ENCODE measurements around the gene GUF1.

The GUF1 gene

DNA sequence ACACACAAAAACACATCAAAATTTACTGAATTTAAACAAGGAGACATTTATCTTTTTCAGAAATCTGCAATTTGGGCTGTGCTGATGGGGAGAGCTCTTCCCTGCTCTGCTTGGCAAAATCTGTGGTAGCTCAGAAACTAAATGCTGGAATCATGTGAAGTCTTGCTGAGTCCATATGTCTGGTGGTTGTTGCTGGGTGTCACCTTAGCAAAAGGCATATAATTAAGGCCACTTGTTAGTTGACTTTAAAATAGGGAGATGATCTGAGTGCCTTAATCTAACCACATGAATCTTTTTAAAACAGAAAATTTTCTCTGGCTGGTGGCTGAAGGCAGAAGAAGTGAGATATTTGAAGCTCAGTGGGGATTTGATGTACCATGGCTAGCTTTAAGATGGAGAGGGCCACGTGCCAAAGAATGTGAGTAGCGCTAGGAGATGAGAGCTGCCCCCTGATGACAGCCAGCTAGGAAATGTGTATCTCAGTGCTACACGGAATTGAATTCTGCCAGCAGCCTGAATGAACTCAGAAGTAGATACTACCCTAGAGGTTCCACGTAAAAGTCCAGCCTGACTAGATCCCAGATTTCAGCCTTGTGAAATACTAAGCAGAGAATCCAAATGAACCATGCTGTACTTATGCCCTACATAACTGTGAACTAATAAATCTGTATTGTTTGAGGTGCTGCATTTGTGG, 7.6 kb upstream of the GUF1 start:
- POLR2A ChIA-PET: no interaction called here
- TF ChIP-seq HDGF (IDR thresholded peaks at IDR 0.05; ENCODE audit: borderline replicate concordance): no peak
- no peak for TF ChIP-seq L3MBTL2 (conservative IDR thresholded peaks at IDR 0.05)
- TF ChIP-seq LEF1 (IDR thresholded peaks at IDR 0.05; ENCODE audit: borderline replicate concordance): no peak
- TF ChIP-seq ARNT (IDR thresholded peaks at IDR 0.05): no peak
- TF ChIP-seq, protein P1, sequence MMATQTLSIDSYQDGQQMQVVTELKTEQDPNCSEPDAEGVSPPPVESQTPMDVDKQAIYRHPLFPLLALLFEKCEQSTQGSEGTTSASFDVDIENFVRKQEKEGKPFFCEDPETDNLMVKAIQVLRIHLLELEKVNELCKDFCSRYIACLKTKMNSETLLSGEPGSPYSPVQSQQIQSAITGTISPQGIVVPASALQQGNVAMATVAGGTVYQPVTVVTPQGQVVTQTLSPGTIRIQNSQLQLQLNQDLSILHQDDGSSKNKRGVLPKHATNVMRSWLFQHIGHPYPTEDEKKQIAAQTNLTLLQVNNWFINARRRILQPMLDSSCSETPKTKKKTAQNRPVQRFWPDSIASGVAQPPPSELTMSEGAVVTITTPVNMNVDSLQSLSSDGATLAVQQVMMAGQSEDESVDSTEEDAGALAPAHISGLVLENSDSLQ (IDR thresholded peaks at IDR 0.05): no peak
- TF ChIP-seq FOXA1 (IDR thresholded peaks at IDR 0.05): no peak
- no peak for TF ChIP-seq NFRKB (IDR thresholded peaks at IDR 0.05)
- no peak for TF ChIP-seq FOXK2 (IDR thresholded peaks at IDR 0.05)
- no peak for TF ChIP-seq SUZ12 (IDR thresholded peaks at IDR 0.05)
- no peak for TF ChIP-seq CTBP1 (IDR thresholded peaks at IDR 0.05; ENCODE audit: borderline replicate concordance)
- TF ChIP-seq TARDBP (IDR thresholded peaks at IDR 0.05): no peak
- TF ChIP-seq ELF4 (IDR thresholded peaks at IDR 0.05): no peak
- TF ChIP-seq SP1 (IDR thresholded peaks at IDR 0.05): no peak
- TF ChIP-seq FOXM1 (IDR thresholded peaks at IDR 0.05; ENCODE audit: borderline replicate concordance): no peak
- no peak for TF ChIP-seq BHLHE40 (IDR thresholded peaks at IDR 0.05; ENCODE audit: borderline replicate concordance)
- TF ChIP-seq ZNF384 (IDR thresholded peaks at IDR 0.05): no peak
- DNase-seq (ENCODE audit: extremely low spot score): no peak
- CTCF ChIA-PET: no interaction called here

DNA sequence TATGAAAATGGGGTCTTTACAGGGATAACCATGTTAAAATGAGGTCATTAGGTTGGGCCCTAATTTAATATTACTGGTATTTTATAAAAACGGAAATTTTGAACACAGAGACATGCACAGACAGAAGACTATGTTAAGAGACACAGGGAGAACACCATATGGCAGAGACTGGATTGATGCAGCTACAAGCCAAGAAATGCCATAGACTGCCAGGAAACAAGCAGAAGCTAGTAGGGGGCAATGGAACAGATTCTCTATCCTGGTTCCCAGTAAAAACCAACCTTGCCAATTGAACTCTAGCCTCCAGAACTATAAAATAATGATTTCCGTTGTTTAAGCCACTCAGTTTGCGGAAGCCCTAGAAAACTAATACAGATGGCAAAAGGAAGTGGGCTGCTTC, 6.6 kb upstream of the GUF1 start:
- no peak for TF ChIP-seq SUZ12 (IDR thresholded peaks at IDR 0.05)
- no peak for TF ChIP-seq FOXK2 (IDR thresholded peaks at IDR 0.05)
- no peak for TF ChIP-seq ARNT (IDR thresholded peaks at IDR 0.05)
- no peak for TF ChIP-seq ELF4 (IDR thresholded peaks at IDR 0.05)
- TF ChIP-seq NFRKB (IDR thresholded peaks at IDR 0.05): no peak
- no peak for TF ChIP-seq CTBP1 (IDR thresholded peaks at IDR 0.05; ENCODE audit: borderline replicate concordance)
- no peak for TF ChIP-seq TARDBP (IDR thresholded peaks at IDR 0.05)
- no peak for TF ChIP-seq BHLHE40 (IDR thresholded peaks at IDR 0.05; ENCODE audit: borderline replicate concordance)
- TF ChIP-seq, protein P1 (IDR thresholded peaks at IDR 0.05): no peak
- no peak for TF ChIP-seq L3MBTL2 (conservative IDR thresholded peaks at IDR 0.05)
- TF ChIP-seq LEF1 (IDR thresholded peaks at IDR 0.05; ENCODE audit: borderline replicate concordance): no peak
- no peak for TF ChIP-seq FOXA1 (IDR thresholded peaks at IDR 0.05)
- TF ChIP-seq ZNF384 (IDR thresholded peaks at IDR 0.05): no peak
- ChIA-PET CTCF (no interaction called here), POLR2A (no interaction called here)
- no peak for DNase-seq (ENCODE audit: extremely low spot score)

DNA sequence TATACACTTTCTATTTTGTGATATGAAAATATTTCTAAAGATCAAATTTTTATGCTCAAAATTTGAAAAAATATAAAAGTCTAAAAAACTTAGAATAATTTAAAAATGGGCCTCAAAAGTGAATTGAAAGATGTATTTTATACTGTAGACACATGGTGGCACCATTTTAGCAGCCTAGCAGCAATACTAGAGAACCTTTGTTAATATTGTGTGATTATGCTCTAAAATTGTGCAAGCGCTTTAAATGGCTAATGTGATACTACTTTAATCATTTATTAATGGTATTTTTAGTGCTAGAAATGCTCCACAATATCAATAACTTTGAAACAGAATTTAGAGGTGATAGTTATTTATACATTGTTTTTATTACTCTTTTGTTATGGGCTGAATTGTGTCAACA, 3.7 kb upstream of the GUF1 start:
- CTCF ChIA-PET: no interaction called here
- no peak for DNase-seq (ENCODE audit: extremely low spot score)
- no peak for TF ChIP-seq FOXM1 (IDR thresholded peaks at IDR 0.05; ENCODE audit: borderline replicate concordance)
- TF ChIP-seq TARDBP (IDR thresholded peaks at IDR 0.05): no peak
- no peak for TF ChIP-seq FOXA1 (IDR thresholded peaks at IDR 0.05)
- no peak for TF ChIP-seq BHLHE40 (IDR thresholded peaks at IDR 0.05; ENCODE audit: borderline replicate concordance)
- TF ChIP-seq SP1 (IDR thresholded peaks at IDR 0.05): no peak
- TF ChIP-seq FOXK2 (IDR thresholded peaks at IDR 0.05): no peak
- no peak for TF ChIP-seq ELF4 (IDR thresholded peaks at IDR 0.05)
- TF ChIP-seq HDGF (IDR thresholded peaks at IDR 0.05; ENCODE audit: borderline replicate concordance): no peak
- TF ChIP-seq SUZ12 (IDR thresholded peaks at IDR 0.05): no peak
- TF ChIP-seq ZNF384 (IDR thresholded peaks at IDR 0.05): no peak
- no peak for TF ChIP-seq LEF1 (IDR thresholded peaks at IDR 0.05; ENCODE audit: borderline replicate concordance)
- no peak for TF ChIP-seq ARNT (IDR thresholded peaks at IDR 0.05)
- no peak for TF ChIP-seq L3MBTL2 (conservative IDR thresholded peaks at IDR 0.05)
- TF ChIP-seq, protein P1 (IDR thresholded peaks at IDR 0.05): no peak
- TF ChIP-seq CTBP1 (IDR thresholded peaks at IDR 0.05; ENCODE audit: borderline replicate concordance): no peak
- no peak for TF ChIP-seq NFRKB (IDR thresholded peaks at IDR 0.05)
- POLR2A ChIA-PET: no interaction called here

DNA sequence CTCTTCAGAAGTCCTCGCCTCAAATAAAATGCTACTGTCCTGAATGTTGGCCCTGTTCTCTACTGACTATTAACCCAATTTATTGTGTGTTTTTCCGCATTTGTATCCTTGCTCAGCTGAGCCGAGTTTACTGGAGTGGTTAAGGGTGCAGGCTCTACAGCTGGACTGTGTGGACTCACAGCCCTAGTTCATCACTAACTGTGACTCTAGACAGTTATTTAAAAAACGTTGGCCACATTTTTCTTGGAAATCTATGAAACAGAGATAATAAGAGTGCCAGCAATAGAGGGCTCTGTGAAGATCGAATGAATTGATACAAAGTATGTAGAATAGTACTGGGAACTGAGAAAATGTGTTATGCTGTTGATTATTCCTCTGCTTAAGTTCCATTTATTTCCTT, 2.9 kb upstream of the GUF1 start:
- POLR2A ChIA-PET: no interaction called here
- DNase-seq (ENCODE audit: extremely low spot score): no peak
- CTCF ChIA-PET: no interaction called here
- TF ChIP-seq TARDBP (IDR thresholded peaks at IDR 0.05) (no peak), ARNT (IDR thresholded peaks at IDR 0.05) (no peak)
- TF ChIP-seq, protein P1 (IDR thresholded peaks at IDR 0.05): no peak

DNA sequence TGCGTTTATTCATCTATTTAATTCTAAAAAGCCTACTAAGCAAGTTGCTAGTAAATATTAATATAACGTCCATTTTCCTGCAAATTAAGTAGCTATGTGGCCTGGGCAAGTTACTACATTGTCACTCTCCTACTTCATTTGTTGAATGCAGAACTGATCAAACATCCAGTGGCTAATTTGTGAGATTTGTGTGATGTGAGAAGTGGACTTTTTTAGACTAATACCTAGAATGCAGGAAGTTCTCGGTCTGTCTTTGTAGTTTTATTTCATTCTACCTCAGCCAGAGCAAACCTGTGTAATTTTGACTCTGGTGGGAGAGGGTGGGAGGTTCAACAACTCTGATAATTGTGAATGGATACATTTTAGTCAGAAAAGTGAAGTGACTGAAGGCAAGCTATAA, 840 bp downstream of the GUF1 start:
- ChIA-PET POLR2A (interaction anchor here (1.6 to 2.5 kb wide), 4 partner anchors 11 to 231 kb away, joined by 7 to 14 read pairs (median 10); partner anchors contain the start of genes GNPDA2 and KCTD8), CTCF (no interaction called here)
- DNase-seq (ENCODE audit: extremely low spot score): no peak
- no peak for TF ChIP-seq SP1 (IDR thresholded peaks at IDR 0.05)
- no peak for TF ChIP-seq FOXM1 (IDR thresholded peaks at IDR 0.05; ENCODE audit: borderline replicate concordance)
- no peak for TF ChIP-seq LEF1 (IDR thresholded peaks at IDR 0.05; ENCODE audit: borderline replicate concordance)
- TF ChIP-seq SUZ12 (IDR thresholded peaks at IDR 0.05): no peak
- no peak for TF ChIP-seq BHLHE40 (IDR thresholded peaks at IDR 0.05; ENCODE audit: borderline replicate concordance)
- no peak for TF ChIP-seq CTBP1 (IDR thresholded peaks at IDR 0.05; ENCODE audit: borderline replicate concordance)
- TF ChIP-seq ZNF384 (IDR thresholded peaks at IDR 0.05): no peak
- no peak for TF ChIP-seq ELF4 (IDR thresholded peaks at IDR 0.05)
- TF ChIP-seq, protein P1 (IDR thresholded peaks at IDR 0.05): no peak
- TF ChIP-seq FOXK2 (IDR thresholded peaks at IDR 0.05): no peak
- TF ChIP-seq NFRKB (IDR thresholded peaks at IDR 0.05): no peak
- TF ChIP-seq FOXA1 (IDR thresholded peaks at IDR 0.05): no peak
- TF ChIP-seq HDGF (IDR thresholded peaks at IDR 0.05; ENCODE audit: borderline replicate concordance): no peak

All from HEK293T (cell line).